ENCODE results near the gene TSPO2. TPM values are rescaled to one million over a fixed set of nuclear protein-coding genes. Genes with fewer than 3 reads are reported as not detected.

TSPO2 gene
- total RNA-seq, 1 experiment from 2014 or later = not detected

- Histone ChIP-seq H3K27me3 (ENCODE audit: insufficient read depth, low read length) (no peaks in the 10 kb centered on the region), H3K36me3 (ENCODE audit: control insufficient read depth in 1 of 2, insufficient read depth in 2 of 2, low read length in 2 of 2) (no peaks in the 10 kb centered on the region), H3K4me1 (ENCODE audit: control insufficient read depth in 1 of 2, insufficient read depth in 2 of 2, low read length in 2 of 2) (peaks cover under 1 to 4% of the 10 kb centered on the region in 2 experiments; a peak in 3 of 4 replicates), H2AFZ (ENCODE audit: low read depth, low read length, poor library complexity, severe bottlenecking) (no peak overlapping the region), H3K9ac (ENCODE audit: low read length) (no peak overlapping the region), H4K20me1 (ENCODE audit: insufficient read depth) (no peaks in the 10 kb centered on the region), H3K79me2 (ENCODE audit: insufficient read depth, low read length) (no peaks in the 10 kb centered on the region), H3K9me3 (ENCODE audit: control insufficient read depth in 1 of 2, insufficient read depth in 1 of 2, low read depth in 1 of 2, low read length in 2 of 2) (no peaks in the 10 kb centered on the region), H3K9me2 (ENCODE audit: insufficient read depth) (no peaks in the 10 kb centered on the region), H3K4me2 (ENCODE audit: low read length) (no peak overlapping the region), H3K27ac (ENCODE audit: low read depth, low read length) (no peak overlapping the region), H3K4me3 (replicated peaks in 1 of 2; ENCODE audit: low read depth in 1 of 2, low read length in 2 of 2) (no peak overlapping the region)
- ChIA-PET CTCF (interaction anchor here (0.9 to 2.1 kb wide), 3 partner anchors 11 to 30 kb away, joined by 3 to 7 read pairs (median 3); no protein-coding TSS in a partner anchor), POLR2A (interaction anchor here (0.9 kb wide), 1 partner anchor 10 kb away, joined by 3 read pairs; no protein-coding TSS in a partner anchor), RAD21 (ENCODE audit: low non-redundant PET in 1 of 2, low total read pairs in 2 of 2, uncharacterized antibody in 2 of 2, unreplicated experiment in 2 of 2) (no interaction called here)
- TF ChIP-seq POLR2AphosphoS5 (IDR thresholded peaks at IDR 0.05; ENCODE audit: low read depth, low read length) (no peak), ZBTB33 (IDR thresholded peaks at IDR 0.05; ENCODE audit: extremely low read depth, insufficient replicate concordance, low read length) (no peak), ZNF274 (IDR thresholded peaks at IDR 0.05; ENCODE audit: low read depth, low read length) (no peak), CTCF (IDR thresholded peaks at IDR 0.05 in 2 of 3, conservative IDR thresholded peaks at IDR 0.05 in 1 of 3; ENCODE audit: borderline replicate concordance in 1 of 3, insufficient read depth in 1 of 3, low read depth in 2 of 3, low read length in 2 of 3) (no peak), FOSL1 (IDR thresholded peaks at IDR 0.05; ENCODE audit: low read depth) (no peak)
- DNase-seq (ENCODE audit: low read depth, low spot score) (no peak), ATAC-seq (no peak)
- intact Hi-C loops (cut with micrococcal nuclease) = no loop called here
- no TSS peak for BruUV-seq (replicated peaks)
These were observed 3.8 kb downstream of the TSPO2 start for GRCh38 chr6:41046084-41046483.
